ENCODE data around the gene RASGRP3.

DNA sequence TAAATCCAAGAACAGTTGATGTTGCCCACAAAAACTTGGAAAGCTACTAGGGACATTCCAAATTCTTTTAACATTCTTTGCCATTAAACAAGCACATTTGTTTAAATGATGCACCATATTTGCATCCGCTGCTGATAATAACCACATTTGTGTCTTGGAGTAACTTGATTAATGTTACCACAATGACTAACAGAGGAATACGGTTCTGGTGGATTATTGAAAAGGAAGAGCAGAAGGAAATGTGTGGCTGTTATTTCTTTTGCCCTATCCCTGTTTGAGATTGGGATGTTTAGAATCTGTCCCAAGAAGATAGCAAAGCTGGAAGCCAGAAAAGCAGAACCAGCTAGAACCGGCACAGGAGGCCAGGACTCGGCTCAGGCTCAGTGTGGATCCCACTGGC, 39.2 kb upstream of the RASGRP3 start:
- TF ChIP-seq, protein P1, sequence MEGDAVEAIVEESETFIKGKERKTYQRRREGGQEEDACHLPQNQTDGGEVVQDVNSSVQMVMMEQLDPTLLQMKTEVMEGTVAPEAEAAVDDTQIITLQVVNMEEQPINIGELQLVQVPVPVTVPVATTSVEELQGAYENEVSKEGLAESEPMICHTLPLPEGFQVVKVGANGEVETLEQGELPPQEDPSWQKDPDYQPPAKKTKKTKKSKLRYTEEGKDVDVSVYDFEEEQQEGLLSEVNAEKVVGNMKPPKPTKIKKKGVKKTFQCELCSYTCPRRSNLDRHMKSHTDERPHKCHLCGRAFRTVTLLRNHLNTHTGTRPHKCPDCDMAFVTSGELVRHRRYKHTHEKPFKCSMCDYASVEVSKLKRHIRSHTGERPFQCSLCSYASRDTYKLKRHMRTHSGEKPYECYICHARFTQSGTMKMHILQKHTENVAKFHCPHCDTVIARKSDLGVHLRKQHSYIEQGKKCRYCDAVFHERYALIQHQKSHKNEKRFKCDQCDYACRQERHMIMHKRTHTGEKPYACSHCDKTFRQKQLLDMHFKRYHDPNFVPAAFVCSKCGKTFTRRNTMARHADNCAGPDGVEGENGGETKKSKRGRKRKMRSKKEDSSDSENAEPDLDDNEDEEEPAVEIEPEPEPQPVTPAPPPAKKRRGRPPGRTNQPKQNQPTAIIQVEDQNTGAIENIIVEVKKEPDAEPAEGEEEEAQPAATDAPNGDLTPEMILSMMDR (IDR thresholded peaks at IDR 0.05), result no peak
- no peak for TF ChIP-seq POLR2A (IDR thresholded peaks at IDR 0.05)
